GM12878 (cell line): ENCODE results near the gene RGS12. TPM values are rescaled to one million over a fixed set of nuclear protein-coding genes. Genes with fewer than 3 reads are reported as not detected.

Experiments used
- ATAC-seq: fragments of 200-7000 bp; cut with Tn5 transposase; 3 replicates; pipeline ENCODE4 v1.9.1; 2020; ENCODE audit warnings: mild to moderate bottlenecking, moderate library complexity
- BruUV-seq: library from RNA; stranded (reverse); fragments of 400-500 nt; replicated peaks from 2 replicates; lab custom pipeline; 2021; lab: Mats Ljungman, UMichigan
- CTCF ChIA-PET: fragments of 300-600 bp; sonication (Branson Sonifier 250); formaldehyde crosslinking; extraction: SDS; loops from one replicate; lab custom pipeline; 2021; ENCODE audit warnings: inconsistent platforms; lab: Yijun Ruan, JAX
- POLR2A ChIA-PET: fragments of 350-600 bp; formaldehyde crosslinking; extraction: SDS; loops from one replicate; lab custom pipeline; 2021; ENCODE audit warnings: inconsistent platforms; lab: Charles Lee
- RAD21 ChIA-PET: fragments of 300-600 bp; sonication (Branson Sonifier 250); formaldehyde crosslinking; loops from one replicate; lab custom pipeline; 2023; ENCODE audit warnings: antibody characterized with exemption; ENCODE audit not compliant: unreplicated experiment; lab: Charles Lee
- SMC1A ChIA-PET: fragments of 300-600 bp; sonication (Branson Sonifier 250); formaldehyde crosslinking; loops from one replicate; lab custom pipeline; 2023; ENCODE audit not compliant: unreplicated experiment, uncharacterized antibody; lab: Charles Lee
- DNase-seq: peaks from one replicate; pipeline ENCODE4 v3.0.0-alpha.2; 2011; ENCODE audit warnings: low read depth, low spot score
- FAIRE-seq: peaks from 3 replicates; lab custom pipeline; 2011; peaks lifted over from hg19 to GRCh38; lab: Jason Lieb, UNC
- H2AFZ ChIP-seq: 2 replicates; pipeline ENCODE4 v1.6.0; 2011; ENCODE audit warnings: low read depth, low read length, control low read depth; ENCODE audit not compliant: control insufficient read depth
- H3K27ac ChIP-seq: 2 replicates; pipeline ENCODE4 v1.5.1; 2011; ENCODE audit warnings: control low read depth; ENCODE audit not compliant: control insufficient read depth, insufficient read depth
- H3K27me3 ChIP-seq, 2 experiments: replicated peaks in 1 of 2; 2 replicates each; pipeline versions ENCODE4 v1.6.0 to v1.6.1; 2011; ENCODE audit warnings: low read length in 1 of 2; ENCODE audit not compliant: control insufficient read depth in 2 of 2, insufficient read depth in 2 of 2
- H3K36me3 ChIP-seq, 2 experiments: 2 replicates each; pipeline ENCODE4 v1.5.1; 2011; ENCODE audit warnings: low read length in 1 of 2; ENCODE audit not compliant: control insufficient read depth in 2 of 2, insufficient read depth in 2 of 2
- H3K4me1 ChIP-seq: 2 replicates; pipeline ENCODE4 v1.6.1; 2011; ENCODE audit warnings: mild to moderate bottlenecking, low read length, moderate library complexity, mixed read lengths; ENCODE audit not compliant: control insufficient read depth, insufficient read depth
- H3K4me2 ChIP-seq: 2 replicates; pipeline ENCODE4 v1.6.0; 2011; ENCODE audit warnings: control low read depth; ENCODE audit not compliant: control insufficient read depth, insufficient read depth
- H3K4me3 ChIP-seq: fragments of 200-600 bp; sonication (generic); 2 replicates; pipeline ENCODE4 v1.5.1; 2016
- H3K79me2 ChIP-seq: 2 replicates; pipeline ENCODE4 v1.6.0; 2011; ENCODE audit warnings: low read length; ENCODE audit not compliant: control insufficient read depth, insufficient read depth
- H3K9ac ChIP-seq: 2 replicates; pipeline ENCODE4 v1.8.0; 2011; ENCODE audit warnings: low read length, control low read depth, mixed read lengths; ENCODE audit not compliant: control insufficient read depth, insufficient read depth
- H3K9me3 ChIP-seq: replicated peaks from 3 replicates; pipeline ENCODE4 v1.5.1; 2011; ENCODE audit warnings: mild to moderate bottlenecking, low read length; ENCODE audit not compliant: control insufficient read depth, insufficient read depth
- H4K20me1 ChIP-seq: 2 replicates; pipeline ENCODE4 v1.6.0; 2011; ENCODE audit not compliant: control insufficient read depth, insufficient read depth
- BHLHE40 ChIP-seq, 2 experiments: fragments of 450-650 bp in 1 of 2; IDR thresholded peaks; 2 replicates each; pipeline ENCODE4 v1.6.1; 2011 to 2017; ENCODE audit warnings: low read depth in 2 of 2, borderline replicate concordance in 1 of 2, improper control_type of control experiment in 1 of 2, low read length in 1 of 2, mild to moderate bottlenecking in 1 of 2
- IKZF2 ChIP-seq, 2 experiments: fragments of 450-650 bp; IDR thresholded peaks; 2 replicates each; pipeline ENCODE4 v1.6.1; 2017; ENCODE audit warnings: mild to moderate bottlenecking in 2 of 2, moderate library complexity in 2 of 2
- IRF4 ChIP-seq: IDR thresholded peaks from 2 replicates; pipeline ENCODE4 v1.6.1; 2011; ENCODE audit warnings: low read depth, low read length
- JUND ChIP-seq: IDR thresholded peaks from 2 replicates; pipeline ENCODE4 v1.6.1; 2012; ENCODE audit warnings: low read depth, mild to moderate bottlenecking, low read length, improper control_type of control experiment, moderate library complexity
- RAD21 ChIP-seq: IDR thresholded peaks from 2 replicates; pipeline ENCODE4 v1.6.1; 2011; ENCODE audit warnings: mild to moderate bottlenecking, low read depth, low read length, moderate library complexity; ENCODE audit not compliant: insufficient read depth
- SMAD1 ChIP-seq: fragments of 450-650 bp; IDR thresholded peaks from 2 replicates; pipeline ENCODE4 v1.6.1; 2018; ENCODE audit warnings: mild to moderate bottlenecking, low read depth; ENCODE audit not compliant: partially characterized antibody
- SP1 ChIP-seq: IDR thresholded peaks from one replicate; pipeline ENCODE4 v1.6.1; 2011; ENCODE audit warnings: low read depth, low read length
- SREBF1 ChIP-seq: IDR thresholded peaks from 2 replicates; pipeline ENCODE4 v1.6.1; 2012; ENCODE audit warnings: mild to moderate bottlenecking, low read length
- SUZ12 ChIP-seq: fragments of 200-600 bp; sonication (generic); IDR thresholded peaks from one replicate; pipeline ENCODE4 v1.6.1; 2018; ENCODE audit warnings: antibody characterized with exemption, mild to moderate bottlenecking; ENCODE audit not compliant: unreplicated experiment
- ZBED1 ChIP-seq: IDR thresholded peaks from 2 replicates; pipeline ENCODE4 v1.6.1; 2016; ENCODE audit warnings: borderline replicate concordance
- WGBS: methylation state at CpG from one replicate; pipeline ENCODE4 v1.1.6; 2016; ENCODE audit warnings: low lambda C conversion rate; ENCODE audit not compliant: insufficient replicate concordance, insufficient coverage; ENCODE audit errors: missing lambda C conversion rate; 5-methylcytosine and 5-hydroxymethylcytosine counted together
- in situ Hi-C: fragments of 300-500 bp; cut with MboI; formaldehyde crosslinking; loops from 9 replicates; pipeline ENCODE4 v1.14.3; 2018; ENCODE audit warnings: mixed read lengths
- intact Hi-C: fragments of 100-400 bp; cut with micrococcal nuclease; formaldehyde crosslinking; loops from one replicate; pipeline ENCODE4 v1.14.2; 2022; ENCODE audit not compliant: unreplicated experiment
- polyA plus RNA-seq, 11 experiments: library from polyadenylated mRNA; depleted of rRNA in 4 of 11; unstranded in 6 of 11; stranded (reverse) in 5 of 11; fragments of >200 nt; fragmentation: Nextera tagmentation in 4 of 11; fragmentation: Illumina TruSeq in 1 of 11; extraction: Ambion mirVana in 4 of 11; extraction: Trizol in 1 of 11; gene quantifications; 1 replicate in 1 of 11; 2 replicates in 10 of 11; pipeline versions ENCODE4 v1.2.1 to v1.2.3, GENCODE V29; 2011 to 2016; ENCODE audit warnings: inconsistent platforms in 2 of 11, missing spikeins in 2 of 11, low read depth in 1 of 11
- total RNA-seq, 4 experiments: library from RNA; depleted of rRNA in 3 of 4; stranded (reverse); fragments of >200 nt in 3 of 4; fragmentation: Illumina TruSeq in 1 of 4; extraction: Trizol in 1 of 4; gene quantifications; 2 replicates each; pipeline versions ENCODE4 v1.2.1 to v1.2.3, GENCODE V29; 2013 to 2021
- TF ChIP-seq, protein P1 (sequence below): fragments of 450-650 bp; IDR thresholded peaks from 2 replicates; pipeline ENCODE4 v1.6.1; 2017; ENCODE audit warnings: mild to moderate bottlenecking, moderate library complexity
- TF ChIP-seq, protein P2 (sequence below): fragments of 450-650 bp; IDR thresholded peaks from 2 replicates; pipeline ENCODE4 v1.6.1; 2016; ENCODE audit warnings: mild to moderate bottlenecking

RGS12 gene
- total and polyA plus RNA-seq, 10 of the 15 experiments (the other 5 are each of a cell fraction or from before 2014, with no cell fraction given), result 0.02 to 2.2 (median 0.73) TPM

DNA sequence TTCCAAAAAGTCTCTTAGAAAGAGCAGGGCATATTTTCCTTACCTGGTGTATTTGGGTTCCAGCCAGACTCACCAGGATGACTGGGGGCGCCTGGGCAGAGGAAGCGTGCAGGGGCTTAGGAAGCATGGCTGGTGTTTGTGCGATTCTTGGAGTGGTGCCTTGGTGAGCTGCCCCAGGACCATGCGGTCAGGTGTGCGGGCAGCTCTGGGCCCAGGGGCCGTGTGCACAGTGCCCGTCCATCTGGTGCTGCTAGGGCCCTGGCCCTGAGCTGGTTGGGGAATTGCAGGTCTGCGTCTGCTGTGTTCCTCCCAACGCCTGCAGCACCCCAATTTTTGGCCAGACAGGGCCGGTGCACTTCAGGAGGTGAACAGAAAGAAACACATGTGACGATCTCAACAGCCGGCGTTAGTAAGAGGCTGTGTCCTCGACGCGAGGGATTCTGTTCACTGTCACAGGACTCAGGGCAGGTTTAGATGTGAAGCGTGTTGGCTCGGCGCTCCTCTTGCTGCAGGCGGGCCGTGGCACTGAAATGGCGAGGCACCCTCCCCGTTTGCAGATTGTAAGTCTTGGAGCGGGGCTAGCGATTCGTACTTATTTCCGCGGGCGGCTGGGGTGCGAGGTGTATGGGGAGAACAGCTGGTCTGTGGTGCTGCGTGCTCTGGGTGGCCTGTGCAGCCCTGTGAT lies 15.2 kb downstream of the RGS12 start:
- POLR2A ChIA-PET, result no interaction called here

More for the DNA sequence above, 15.2 kb downstream of the RGS12 start:
- Histone ChIP-seq H3K9ac (no peak overlapping the region), H3K4me1 (peaks cover 1% of the 10 kb centered on the region), H3K36me3 (no peaks in the 10 kb centered on the region), H3K79me2 (no peaks in the 10 kb centered on the region), H2AFZ (no peak overlapping the region), H4K20me1 (no peaks in the 10 kb centered on the region), H3K4me2 (no peak overlapping the region), H3K27ac (no peak overlapping the region), H3K9me3 (no peaks in the 10 kb centered on the region), H3K27me3 (no peaks in the 10 kb centered on the region), H3K4me3 (no peak overlapping the region)
- intact Hi-C loops (no loop called here), in situ Hi-C loops (no loop called here)
- ChIA-PET RAD21 (no interaction called here), SMC1A (no interaction called here), CTCF (no interaction called here)
- ATAC-seq (no peak), DNase-seq (no peak), FAIRE-seq (no peak)
- BruUV-seq, result no TSS peak
- 66% methylated on average over 29 of the region's 31 CpGs for WGBS
- TF ChIP-seq, protein P1, sequence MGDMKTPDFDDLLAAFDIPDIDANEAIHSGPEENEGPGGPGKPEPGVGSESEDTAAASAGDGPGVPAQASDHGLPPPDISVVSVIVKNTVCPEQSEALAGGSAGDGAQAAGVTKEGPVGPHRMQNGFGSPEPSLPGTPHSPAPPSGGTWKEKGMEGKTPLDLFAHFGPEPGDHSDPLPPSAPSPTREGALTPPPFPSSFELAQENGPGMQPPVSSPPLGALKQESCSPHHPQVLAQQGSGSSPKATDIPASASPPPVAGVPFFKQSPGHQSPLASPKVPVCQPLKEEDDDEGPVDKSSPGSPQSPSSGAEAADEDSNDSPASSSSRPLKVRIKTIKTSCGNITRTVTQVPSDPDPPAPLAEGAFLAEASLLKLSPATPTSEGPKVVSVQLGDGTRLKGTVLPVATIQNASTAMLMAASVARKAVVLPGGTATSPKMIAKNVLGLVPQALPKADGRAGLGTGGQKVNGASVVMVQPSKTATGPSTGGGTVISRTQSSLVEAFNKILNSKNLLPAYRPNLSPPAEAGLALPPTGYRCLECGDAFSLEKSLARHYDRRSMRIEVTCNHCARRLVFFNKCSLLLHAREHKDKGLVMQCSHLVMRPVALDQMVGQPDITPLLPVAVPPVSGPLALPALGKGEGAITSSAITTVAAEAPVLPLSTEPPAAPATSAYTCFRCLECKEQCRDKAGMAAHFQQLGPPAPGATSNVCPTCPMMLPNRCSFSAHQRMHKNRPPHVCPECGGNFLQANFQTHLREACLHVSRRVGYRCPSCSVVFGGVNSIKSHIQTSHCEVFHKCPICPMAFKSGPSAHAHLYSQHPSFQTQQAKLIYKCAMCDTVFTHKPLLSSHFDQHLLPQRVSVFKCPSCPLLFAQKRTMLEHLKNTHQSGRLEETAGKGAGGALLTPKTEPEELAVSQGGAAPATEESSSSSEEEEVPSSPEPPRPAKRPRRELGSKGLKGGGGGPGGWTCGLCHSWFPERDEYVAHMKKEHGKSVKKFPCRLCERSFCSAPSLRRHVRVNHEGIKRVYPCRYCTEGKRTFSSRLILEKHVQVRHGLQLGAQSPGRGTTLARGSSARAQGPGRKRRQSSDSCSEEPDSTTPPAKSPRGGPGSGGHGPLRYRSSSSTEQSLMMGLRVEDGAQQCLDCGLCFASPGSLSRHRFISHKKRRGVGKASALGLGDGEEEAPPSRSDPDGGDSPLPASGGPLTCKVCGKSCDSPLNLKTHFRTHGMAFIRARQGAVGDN, result no peak
- TF ChIP-seq IRF4, result no peak
- TF ChIP-seq, protein P2, sequence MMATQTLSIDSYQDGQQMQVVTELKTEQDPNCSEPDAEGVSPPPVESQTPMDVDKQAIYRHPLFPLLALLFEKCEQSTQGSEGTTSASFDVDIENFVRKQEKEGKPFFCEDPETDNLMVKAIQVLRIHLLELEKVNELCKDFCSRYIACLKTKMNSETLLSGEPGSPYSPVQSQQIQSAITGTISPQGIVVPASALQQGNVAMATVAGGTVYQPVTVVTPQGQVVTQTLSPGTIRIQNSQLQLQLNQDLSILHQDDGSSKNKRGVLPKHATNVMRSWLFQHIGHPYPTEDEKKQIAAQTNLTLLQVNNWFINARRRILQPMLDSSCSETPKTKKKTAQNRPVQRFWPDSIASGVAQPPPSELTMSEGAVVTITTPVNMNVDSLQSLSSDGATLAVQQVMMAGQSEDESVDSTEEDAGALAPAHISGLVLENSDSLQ, result no peak
- TF ChIP-seq IKZF2 (IDR thresholded peaks at IDR 0.05), result no peak
- no peak for TF ChIP-seq BHLHE40 (IDR thresholded peaks at IDR 0.05; ENCODE audit: borderline replicate concordance in 1 of 2, low read depth in 2 of 2, low read length in 1 of 2)
- TF ChIP-seq JUND, result no peak
- no peak for TF ChIP-seq SP1
- TF ChIP-seq ZBED1, result no peak
- no peak for TF ChIP-seq SMAD1
- no peak for TF ChIP-seq SUZ12
- no peak for TF ChIP-seq RAD21
- no peak for TF ChIP-seq SREBF1
